SK-N-SH (cell line): ENCODE measurements around the gene NDUFS2. TPM values are rescaled to one million over a fixed set of nuclear protein-coding genes. Genes with fewer than 3 reads are reported as not detected.

Experiments
- CTCF ChIA-PET: fragments of 300-600, 350-600 bp; formaldehyde crosslinking; extraction: SDS; loops from one replicate; lab custom pipeline; 2021; lab: Yijun Ruan, JAX
- POLR2A ChIA-PET: fragments of 350-600 bp; sonication (Branson Sonifier 250); formaldehyde crosslinking; extraction: SDS; loops from one replicate; lab custom pipeline; 2020; ENCODE audit warnings: antibody characterized with exemption, inconsistent platforms; lab: Yijun Ruan, JAX
- DNase-seq: peaks from one replicate; pipeline ENCODE4 v3.0.0; 2012
- H2AFZ ChIP-seq: fragments of 200-600 bp; sonication (generic); 2 replicates; pipeline ENCODE4 v1.8.1; 2016; ENCODE audit warnings: antibody characterized with exemption, mild to moderate bottlenecking, low read depth
- H3F3A ChIP-seq: fragments of 200-600 bp; sonication (generic); replicated peaks from 2 replicates; pipeline ENCODE3; 2016; ENCODE audit warnings: antibody characterized with exemption, mild to moderate bottlenecking; ENCODE audit not compliant: insufficient read depth
- H3K27ac ChIP-seq, 2 experiments: fragments of 200-500 bp in 1 of 2; fragments of 200-600 bp in 1 of 2; sonication (Bioruptor generic) in 1 of 2; sonication (generic), shearing (Covaris generic) in 1 of 2; 2 replicates each; pipeline versions ENCODE4 v1.5.1 to v1.6.1; 2014 to 2016; ENCODE audit warnings: low read depth in 2 of 2, inconsistent platforms in 1 of 2, low read length in 1 of 2, mild to moderate bottlenecking in 1 of 2, mixed read lengths in 1 of 2
- H3K27me3 ChIP-seq: fragments of 200-600 bp; sonication (generic), shearing (Covaris generic); 2 replicates; pipeline ENCODE4 v1.6.1; 2016; ENCODE audit warnings: mixed run types; ENCODE audit not compliant: insufficient read depth
- H3K36me3 ChIP-seq, 2 experiments: fragments of 200-500 bp in 1 of 2; fragments of 200-600 bp in 1 of 2; sonication (Bioruptor generic) in 1 of 2; sonication (generic) in 1 of 2; replicated peaks in 1 of 2; 2 replicates each; pipeline versions ENCODE3 to v1.5.1; 2014 to 2016; ENCODE audit warnings: low read length in 1 of 2, mild to moderate bottlenecking in 1 of 2; ENCODE audit not compliant: insufficient read depth in 2 of 2, control insufficient read depth in 1 of 2
- H3K4me1 ChIP-seq, 2 experiments: fragments of 200-500 bp in 1 of 2; fragments of 200-600 bp in 1 of 2; sonication (Bioruptor generic) in 1 of 2; sonication (generic), shearing (Covaris generic) in 1 of 2; 2 replicates each; pipeline versions ENCODE4 v1.5.1 to v1.6.1; 2014 to 2016; ENCODE audit warnings: low read depth in 1 of 2, low read length in 1 of 2, mixed run types in 1 of 2; ENCODE audit not compliant: insufficient read depth in 2 of 2, control insufficient read depth in 1 of 2
- H3K4me2 ChIP-seq: fragments of 200-600 bp; sonication (generic), shearing (Covaris generic); 2 replicates; pipeline ENCODE4 v1.6.1; 2017; ENCODE audit warnings: mixed run types
- H3K4me3 ChIP-seq, 2 experiments: fragments of 200-500 bp in 1 of 2; fragments of 200-600 bp in 1 of 2; sonication (Bioruptor generic) in 1 of 2; sonication (generic), shearing (Covaris generic) in 1 of 2; 2 replicates each; pipeline versions ENCODE4 v1.5.1 to v1.8.1; 2014 to 2016; ENCODE audit warnings: low read depth in 2 of 2, inconsistent platforms in 1 of 2, low read length in 1 of 2, mild to moderate bottlenecking in 1 of 2, mixed read lengths in 1 of 2, moderate library complexity in 1 of 2
- H3K79me2 ChIP-seq: fragments of 200-600 bp; sonication (generic); 2 replicates; pipeline ENCODE4 v1.8.1; 2017; ENCODE audit warnings: mild to moderate bottlenecking; ENCODE audit not compliant: insufficient read depth
- H3K9ac ChIP-seq: fragments of 200-600 bp; sonication (generic); 2 replicates; pipeline ENCODE4 v1.6.1; 2017; ENCODE audit warnings: mixed run types
- H3K9me2 ChIP-seq: fragments of 200-600 bp; sonication (generic); 2 replicates; pipeline ENCODE4 v1.6.1; 2017; ENCODE audit warnings: mixed run types
- H3K9me3 ChIP-seq: fragments of 200-600 bp; sonication (generic); 2 replicates; pipeline ENCODE4 v1.6.1; 2017; ENCODE audit warnings: mixed run types, mild to moderate bottlenecking, moderate library complexity
- H4K20me1 ChIP-seq: fragments of 200-600 bp; sonication (generic); 2 replicates; pipeline ENCODE4 v1.6.1; 2017; ENCODE audit warnings: mild to moderate bottlenecking, mixed run types; ENCODE audit not compliant: insufficient read depth
- ELF1 ChIP-seq: IDR thresholded peaks from 2 replicates; pipeline ENCODE4 v1.4.0; 2012
- FOXJ3 ChIP-seq: sonication (generic); formaldehyde crosslinking; IDR thresholded peaks from 2 replicates; pipeline ENCODE4 v1.5.1; 2020; ENCODE audit warnings: mild to moderate bottlenecking, missing genetic modification reagents
- NRF1 ChIP-seq: IDR thresholded peaks from 2 replicates; pipeline ENCODE4 v1.6.1; 2012; ENCODE audit warnings: low read depth, mild to moderate bottlenecking, low read length
- RCOR1 ChIP-seq: fragments of 150-350 bp; IDR thresholded peaks from 2 replicates; pipeline ENCODE4 v1.6.1; 2017; ENCODE audit warnings: antibody characterized with exemption, low read length
- RXRA ChIP-seq: IDR thresholded peaks from 2 replicates; pipeline ENCODE4 v1.4.0; 2012; ENCODE audit warnings: low read depth, mild to moderate bottlenecking, borderline replicate concordance
- SIN3A ChIP-seq: IDR thresholded peaks from 2 replicates; pipeline ENCODE4 v1.6.1; 2012; ENCODE audit warnings: low read depth, mild to moderate bottlenecking, low read length, moderate library complexity, borderline replicate concordance
- TCF12 ChIP-seq: IDR thresholded peaks from 2 replicates; pipeline ENCODE4 v1.4.0; 2012
- YY1 ChIP-seq: IDR thresholded peaks from 2 replicates; pipeline ENCODE4 v1.4.0; 2012; ENCODE audit warnings: low read depth, mild to moderate bottlenecking
- WGBS: methylation state at CpG from one replicate; pipeline ENCODE4 v1.1.6; 2017; ENCODE audit warnings: low lambda C conversion rate; 5-methylcytosine and 5-hydroxymethylcytosine counted together
- polyA plus RNA-seq, 3 experiments: library from polyadenylated mRNA; depleted of rRNA; stranded (reverse); fragments of >200 nt; gene quantifications; 2 replicates each; pipeline ENCODE4 v1.2.3, GENCODE V29; 2012
- TF ChIP-seq, protein P1 (sequence below): fragments of 200-600 bp; sonication (generic); IDR thresholded peaks from 2 replicates; pipeline ENCODE4 v1.6.1; 2017; ENCODE audit warnings: antibody characterized with exemption, mild to moderate bottlenecking, moderate library complexity
- TF ChIP-seq, protein P2 (sequence below): fragments of 150-350 bp; IDR thresholded peaks from 2 replicates; pipeline ENCODE4 v1.6.1; 2017; ENCODE audit warnings: antibody characterized with exemption, low read length, low read depth, borderline replicate concordance
- TF ChIP-seq, protein P3 (sequence below): IDR thresholded peaks from 2 replicates; pipeline ENCODE4 v1.4.0; 2012; ENCODE audit warnings: low read depth, borderline replicate concordance
- TF ChIP-seq, protein P4 (sequence below): IDR thresholded peaks from 2 replicates; pipeline ENCODE4 v1.4.0; 2012; ENCODE audit warnings: low read depth, borderline replicate concordance
- TF ChIP-seq, protein P5 (sequence below): fragments of 150-350 bp; IDR thresholded peaks from 2 replicates; pipeline ENCODE4 v1.6.1; 2016; ENCODE audit warnings: mild to moderate bottlenecking, low read depth, low read length

The NDUFS2 gene
- polyA plus RNA-seq, 1 of the 3 experiments (the other 2 are of a cell fraction) = 203 TPM

DNA sequence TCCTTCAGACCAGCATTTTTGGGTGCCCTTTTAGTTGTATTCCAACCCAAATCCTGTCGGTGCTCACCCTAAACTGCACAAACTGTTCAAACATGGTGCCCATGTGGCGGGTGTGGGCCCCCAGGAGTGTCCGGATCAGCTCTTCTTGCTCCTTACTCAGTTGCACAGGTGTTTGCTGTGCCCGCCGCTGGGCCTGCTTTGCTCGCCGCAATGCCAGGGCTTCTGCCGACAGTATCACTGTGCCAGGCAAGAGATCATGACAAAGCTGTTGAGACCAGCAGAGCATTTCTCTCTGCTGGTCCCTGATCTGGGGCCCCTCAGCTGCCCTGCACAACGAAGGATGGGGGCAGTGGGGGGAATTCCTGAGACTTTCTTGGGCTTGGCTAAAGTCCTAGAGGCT lies 30.9 kb downstream of the NDUFS2 start:
- Histone ChIP-seq H3K27me3 (no peaks in the 10 kb centered on the region), H3K27ac (no peak overlapping the region), H3K9me2 (no peaks in the 10 kb centered on the region), H3K79me2 (no peaks in the 10 kb centered on the region), H3K4me3 (no peak overlapping the region), H3K4me2 (no peak overlapping the region), H3K4me1 (no peaks in the 10 kb centered on the region), H3K9ac (no peak overlapping the region), H3F3A (no peaks in the 10 kb centered on the region), H2AFZ (no peak overlapping the region)
- CTCF ChIA-PET = interaction anchor here (1.3 to 6.3 kb wide), 2 partner anchors 57 to 150 kb away, joined by 3 to 76 read pairs; no protein-coding TSS in a partner anchor
- TF ChIP-seq, protein P1, sequence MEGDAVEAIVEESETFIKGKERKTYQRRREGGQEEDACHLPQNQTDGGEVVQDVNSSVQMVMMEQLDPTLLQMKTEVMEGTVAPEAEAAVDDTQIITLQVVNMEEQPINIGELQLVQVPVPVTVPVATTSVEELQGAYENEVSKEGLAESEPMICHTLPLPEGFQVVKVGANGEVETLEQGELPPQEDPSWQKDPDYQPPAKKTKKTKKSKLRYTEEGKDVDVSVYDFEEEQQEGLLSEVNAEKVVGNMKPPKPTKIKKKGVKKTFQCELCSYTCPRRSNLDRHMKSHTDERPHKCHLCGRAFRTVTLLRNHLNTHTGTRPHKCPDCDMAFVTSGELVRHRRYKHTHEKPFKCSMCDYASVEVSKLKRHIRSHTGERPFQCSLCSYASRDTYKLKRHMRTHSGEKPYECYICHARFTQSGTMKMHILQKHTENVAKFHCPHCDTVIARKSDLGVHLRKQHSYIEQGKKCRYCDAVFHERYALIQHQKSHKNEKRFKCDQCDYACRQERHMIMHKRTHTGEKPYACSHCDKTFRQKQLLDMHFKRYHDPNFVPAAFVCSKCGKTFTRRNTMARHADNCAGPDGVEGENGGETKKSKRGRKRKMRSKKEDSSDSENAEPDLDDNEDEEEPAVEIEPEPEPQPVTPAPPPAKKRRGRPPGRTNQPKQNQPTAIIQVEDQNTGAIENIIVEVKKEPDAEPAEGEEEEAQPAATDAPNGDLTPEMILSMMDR = no peak
- TF ChIP-seq TCF12 (no peak), NRF1 (no peak), ELF1 (no peak), FOXJ3 (CRISPR knock-in tag) (no peak), RXRA (no peak), RCOR1 (no peak), YY1 (no peak), SIN3A (no peak)
- TF ChIP-seq, protein P2, sequence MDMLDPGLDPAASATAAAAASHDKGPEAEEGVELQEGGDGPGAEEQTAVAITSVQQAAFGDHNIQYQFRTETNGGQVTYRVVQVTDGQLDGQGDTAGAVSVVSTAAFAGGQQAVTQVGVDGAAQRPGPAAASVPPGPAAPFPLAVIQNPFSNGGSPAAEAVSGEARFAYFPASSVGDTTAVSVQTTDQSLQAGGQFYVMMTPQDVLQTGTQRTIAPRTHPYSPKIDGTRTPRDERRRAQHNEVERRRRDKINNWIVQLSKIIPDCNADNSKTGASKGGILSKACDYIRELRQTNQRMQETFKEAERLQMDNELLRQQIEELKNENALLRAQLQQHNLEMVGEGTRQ = no peak
- TF ChIP-seq, protein P3, sequence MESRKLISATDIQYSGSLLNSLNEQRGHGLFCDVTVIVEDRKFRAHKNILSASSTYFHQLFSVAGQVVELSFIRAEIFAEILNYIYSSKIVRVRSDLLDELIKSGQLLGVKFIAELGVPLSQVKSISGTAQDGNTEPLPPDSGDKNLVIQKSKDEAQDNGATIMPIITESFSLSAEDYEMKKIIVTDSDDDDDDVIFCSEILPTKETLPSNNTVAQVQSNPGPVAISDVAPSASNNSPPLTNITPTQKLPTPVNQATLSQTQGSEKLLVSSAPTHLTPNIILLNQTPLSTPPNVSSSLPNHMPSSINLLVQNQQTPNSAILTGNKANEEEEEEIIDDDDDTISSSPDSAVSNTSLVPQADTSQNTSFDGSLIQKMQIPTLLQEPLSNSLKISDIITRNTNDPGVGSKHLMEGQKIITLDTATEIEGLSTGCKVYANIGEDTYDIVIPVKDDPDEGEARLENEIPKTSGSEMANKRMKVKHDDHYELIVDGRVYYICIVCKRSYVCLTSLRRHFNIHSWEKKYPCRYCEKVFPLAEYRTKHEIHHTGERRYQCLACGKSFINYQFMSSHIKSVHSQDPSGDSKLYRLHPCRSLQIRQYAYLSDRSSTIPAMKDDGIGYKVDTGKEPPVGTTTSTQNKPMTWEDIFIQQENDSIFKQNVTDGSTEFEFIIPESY = no peak
- TF ChIP-seq, protein P4, sequence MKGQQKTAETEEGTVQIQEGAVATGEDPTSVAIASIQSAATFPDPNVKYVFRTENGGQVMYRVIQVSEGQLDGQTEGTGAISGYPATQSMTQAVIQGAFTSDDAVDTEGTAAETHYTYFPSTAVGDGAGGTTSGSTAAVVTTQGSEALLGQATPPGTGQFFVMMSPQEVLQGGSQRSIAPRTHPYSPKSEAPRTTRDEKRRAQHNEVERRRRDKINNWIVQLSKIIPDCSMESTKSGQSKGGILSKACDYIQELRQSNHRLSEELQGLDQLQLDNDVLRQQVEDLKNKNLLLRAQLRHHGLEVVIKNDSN = no peak
- TF ChIP-seq, protein P5, sequence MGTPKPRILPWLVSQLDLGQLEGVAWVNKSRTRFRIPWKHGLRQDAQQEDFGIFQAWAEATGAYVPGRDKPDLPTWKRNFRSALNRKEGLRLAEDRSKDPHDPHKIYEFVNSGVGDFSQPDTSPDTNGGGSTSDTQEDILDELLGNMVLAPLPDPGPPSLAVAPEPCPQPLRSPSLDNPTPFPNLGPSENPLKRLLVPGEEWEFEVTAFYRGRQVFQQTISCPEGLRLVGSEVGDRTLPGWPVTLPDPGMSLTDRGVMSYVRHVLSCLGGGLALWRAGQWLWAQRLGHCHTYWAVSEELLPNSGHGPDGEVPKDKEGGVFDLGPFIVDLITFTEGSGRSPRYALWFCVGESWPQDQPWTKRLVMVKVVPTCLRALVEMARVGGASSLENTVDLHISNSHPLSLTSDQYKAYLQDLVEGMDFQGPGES = no peak
- TF ChIP-seq, all 33 proteins: peak for 0
- DNase-seq = no peak
- H3K9me3 ChIP-seq = no peaks in the 10 kb centered on the region
- peaks cover 0 to 20% of the 10 kb centered on the region in 2 experiments for H3K36me3 ChIP-seq
- H4K20me1 ChIP-seq = no peaks in the 10 kb centered on the region
- 47% methylated on average over 3 of the region's 9 CpGs for WGBS
- POLR2A ChIA-PET = interaction anchor here (0.8 kb wide), 1 partner anchor 13 kb away, joined by 3 read pairs; no protein-coding TSS in a partner anchor
